ENCODE data around the gene TFIP11.

The TFIP11 gene

DNA sequence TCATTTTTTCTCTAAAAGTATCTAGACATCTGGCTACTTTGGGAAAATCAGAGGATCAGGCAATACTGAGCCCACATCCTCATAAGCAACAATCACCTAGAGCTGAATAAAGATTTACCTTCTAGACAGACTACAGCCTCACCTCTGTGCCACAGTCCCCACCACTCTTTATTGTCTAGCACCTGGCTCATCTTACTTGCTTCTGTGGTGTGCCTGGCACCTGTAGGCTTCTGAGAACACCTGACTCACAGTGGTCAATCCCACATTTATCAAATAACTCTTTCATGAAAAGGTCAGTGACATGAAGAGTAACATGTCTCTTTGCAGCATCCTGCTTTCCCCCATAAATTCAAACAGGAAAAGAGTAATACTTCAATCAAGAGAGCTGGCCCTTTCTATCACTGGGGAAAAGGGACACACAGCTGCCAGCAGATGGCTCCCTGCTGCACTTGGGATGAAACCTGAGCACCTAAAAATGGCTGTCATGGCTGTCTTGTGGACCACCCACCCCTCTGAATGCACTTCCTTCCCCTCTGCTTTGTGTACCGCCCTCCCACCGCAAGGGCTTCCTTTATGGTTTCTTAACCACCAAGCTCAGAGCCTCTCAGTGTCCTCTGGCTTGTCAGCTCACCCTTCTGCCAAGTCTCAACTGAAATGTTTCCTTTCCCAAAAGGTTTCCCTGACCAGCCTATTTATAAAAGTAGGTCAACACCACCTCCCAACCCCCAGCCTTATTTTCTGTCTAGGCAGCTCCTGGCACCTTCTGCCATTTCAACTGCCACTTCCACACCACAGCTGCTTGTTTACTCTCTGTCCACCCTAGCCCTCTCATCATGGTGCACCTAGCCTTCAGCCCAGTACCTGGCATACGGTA, 9.3 kb downstream of the TFIP11 start:
- DNase-seq, result peak; percentile 54

DNA sequence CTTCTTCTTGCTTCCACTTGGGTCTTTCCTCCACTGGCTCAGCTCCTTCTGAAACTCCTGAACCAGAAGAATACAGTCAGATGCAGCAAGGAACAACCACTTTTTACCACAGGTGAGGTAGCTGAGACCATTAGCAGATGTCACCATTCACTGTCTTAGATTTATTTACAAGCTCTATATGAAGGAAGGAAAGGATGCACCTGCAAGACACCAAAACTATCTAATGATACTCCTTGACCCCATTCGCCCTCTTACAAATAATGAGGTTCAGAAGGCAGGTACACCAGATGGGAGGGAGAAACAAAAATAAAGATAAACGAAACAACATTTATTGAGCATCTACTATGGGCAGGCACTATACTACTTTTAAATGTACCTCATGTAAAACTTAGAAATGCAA, 10.3 kb downstream of the TFIP11 start:
- DNase-seq, result no peak

DNA sequence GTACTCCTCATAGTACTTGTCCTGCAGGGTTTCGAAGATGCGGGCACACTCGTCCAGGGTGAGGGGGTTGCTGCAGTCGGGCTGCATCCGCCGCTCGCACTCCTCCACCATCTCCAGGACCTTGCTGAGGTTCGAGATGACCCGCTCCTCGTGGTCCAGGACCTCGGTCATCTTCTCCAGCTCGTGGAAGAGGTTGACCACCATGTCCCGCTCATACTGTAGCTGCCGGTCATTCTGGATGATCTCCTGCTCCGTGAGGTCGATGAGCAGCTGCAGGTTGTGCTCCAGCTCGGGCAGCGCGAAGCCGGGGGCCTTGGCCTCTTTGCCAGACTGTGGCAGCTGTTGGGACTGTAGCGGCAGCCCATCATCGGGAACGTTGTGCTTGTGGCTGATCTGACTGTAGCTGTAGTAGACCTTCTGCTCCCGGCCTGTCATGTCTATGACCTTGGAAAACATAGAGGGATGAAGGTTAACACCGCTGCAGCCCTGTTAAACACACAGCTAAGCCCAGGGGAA, 13.0 kb downstream of the TFIP11 start:
- no peak for DNase-seq

DNA sequence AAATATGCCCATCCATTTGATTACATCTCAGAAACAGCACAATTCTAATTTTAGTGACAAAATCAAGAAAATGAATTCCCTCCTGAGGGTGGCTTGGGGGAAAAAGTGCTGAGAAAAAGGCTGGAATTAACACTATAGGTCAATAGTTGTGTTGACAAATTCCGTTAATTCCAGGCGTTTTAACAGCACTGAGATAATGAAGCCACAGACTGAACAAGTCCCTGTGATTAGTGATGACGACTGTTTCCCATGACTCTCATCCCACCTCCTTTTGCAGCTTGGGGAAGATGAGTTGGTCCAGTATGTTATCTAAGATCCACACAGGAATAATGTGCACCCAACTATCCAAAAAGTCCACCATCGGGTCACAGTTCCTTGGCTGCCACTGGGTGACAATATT, 15.8 kb downstream of the TFIP11 start:
- DNase-seq, result no peak

DNA sequence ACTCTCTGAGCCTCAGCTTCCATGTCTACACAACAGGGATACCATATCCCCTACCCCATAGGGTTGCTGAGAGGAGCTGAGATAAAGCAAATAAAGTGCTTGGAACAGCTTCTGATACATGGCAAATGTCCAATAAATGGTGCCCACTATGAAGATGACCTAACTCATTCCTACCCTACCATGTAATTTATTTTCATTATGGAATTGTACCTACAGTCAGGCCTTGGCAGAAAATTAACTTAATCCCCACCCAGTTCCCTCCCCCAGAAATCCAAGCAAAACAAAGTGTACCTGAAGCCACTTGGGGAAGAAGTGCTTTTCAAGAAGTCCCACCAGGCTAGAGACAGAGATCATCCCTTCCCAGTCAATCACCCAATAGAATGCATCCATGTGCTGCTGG, 17.8 kb downstream of the TFIP11 start:
- no peak for DNase-seq

DNA sequence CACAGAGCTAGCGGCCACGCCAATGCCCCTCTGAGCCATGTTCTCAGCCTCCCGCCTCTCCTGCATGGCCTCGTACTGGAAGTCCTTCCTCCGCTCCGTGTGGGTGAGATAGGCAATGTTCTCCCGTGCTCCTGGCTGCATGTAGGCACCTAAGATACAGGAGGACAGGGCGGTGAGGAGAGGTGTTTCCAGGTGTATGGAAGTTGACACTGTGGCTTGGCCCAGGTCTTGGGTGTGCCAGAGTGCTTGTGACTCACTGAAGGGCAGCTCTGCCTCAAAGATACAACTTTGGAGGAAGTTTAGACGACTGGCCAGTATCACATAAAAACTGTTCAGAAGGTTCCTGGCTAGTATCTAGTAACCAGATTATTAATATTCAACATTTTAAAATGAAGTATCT, 20.1 kb downstream of the TFIP11 start:
- DNase-seq, result no peak

DNA sequence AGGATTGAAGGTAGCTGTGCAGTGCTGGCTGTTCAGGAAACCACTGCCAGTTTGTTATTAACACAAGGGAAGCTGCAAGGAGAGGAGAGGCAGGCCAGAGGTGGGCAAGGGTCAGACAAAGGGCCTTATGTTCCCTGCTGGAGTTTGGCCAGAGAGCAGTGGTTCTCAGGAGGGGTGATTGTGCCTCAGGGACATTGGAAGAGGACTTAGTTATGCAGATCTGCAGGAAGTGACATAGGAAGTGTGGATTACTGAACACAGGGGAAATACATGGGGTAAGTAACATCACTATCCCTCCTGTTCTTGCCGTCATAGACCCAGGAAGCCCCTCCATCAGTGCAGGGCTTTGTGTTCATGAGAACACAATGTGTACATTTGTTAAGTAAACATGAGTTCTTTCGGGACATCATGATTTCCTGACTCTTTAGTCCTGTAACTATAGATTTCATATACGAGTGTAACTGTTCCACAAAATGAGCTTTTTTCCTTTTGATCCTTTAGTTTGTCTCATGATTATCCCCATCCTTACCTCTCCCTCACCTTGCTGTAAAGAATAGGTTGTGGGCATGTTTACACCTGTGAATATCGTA, 22.7 kb downstream of the TFIP11 start:
- DNase-seq, result no peak

DNA sequence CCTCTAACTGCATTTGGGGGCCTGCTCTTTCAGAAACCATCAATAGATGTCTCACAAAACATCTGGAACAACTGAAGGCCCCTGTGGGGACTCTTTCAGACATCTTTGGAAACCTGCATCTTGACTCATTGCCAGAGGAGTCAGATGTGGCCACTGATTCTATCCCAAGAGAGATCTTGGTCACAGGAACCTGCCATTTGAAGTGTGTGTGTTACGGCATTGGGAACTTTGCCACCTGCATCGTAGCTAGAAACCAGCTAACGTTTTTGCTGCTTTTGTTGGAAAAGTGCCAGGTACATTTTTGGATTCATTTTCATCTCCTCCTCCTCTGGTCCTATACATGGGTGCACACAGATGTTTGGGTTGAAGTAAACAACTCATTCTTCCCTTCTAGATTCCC, 24.3 kb downstream of the TFIP11 start:
- peak; percentile 31 for DNase-seq

DNA sequence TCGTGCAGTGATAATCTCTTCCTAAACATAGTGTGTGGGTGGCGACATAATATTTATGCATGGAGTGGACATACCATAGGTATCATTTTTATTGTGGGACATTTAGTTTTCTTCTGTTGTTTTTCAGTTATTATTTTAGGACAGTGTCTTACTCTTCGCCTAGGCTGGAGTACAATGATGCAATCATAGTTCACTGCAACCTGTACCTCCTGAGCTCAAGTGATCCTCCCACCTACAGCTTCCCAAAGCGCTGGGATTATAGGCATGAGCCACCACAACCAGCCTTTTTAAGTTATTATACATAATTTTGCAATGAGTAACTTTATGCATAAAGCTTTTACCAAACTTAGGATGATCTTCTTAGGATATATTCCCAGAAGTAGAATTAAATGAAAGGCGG, 25.9 kb downstream of the TFIP11 start:
- DNase-seq, result no peak

DNA sequence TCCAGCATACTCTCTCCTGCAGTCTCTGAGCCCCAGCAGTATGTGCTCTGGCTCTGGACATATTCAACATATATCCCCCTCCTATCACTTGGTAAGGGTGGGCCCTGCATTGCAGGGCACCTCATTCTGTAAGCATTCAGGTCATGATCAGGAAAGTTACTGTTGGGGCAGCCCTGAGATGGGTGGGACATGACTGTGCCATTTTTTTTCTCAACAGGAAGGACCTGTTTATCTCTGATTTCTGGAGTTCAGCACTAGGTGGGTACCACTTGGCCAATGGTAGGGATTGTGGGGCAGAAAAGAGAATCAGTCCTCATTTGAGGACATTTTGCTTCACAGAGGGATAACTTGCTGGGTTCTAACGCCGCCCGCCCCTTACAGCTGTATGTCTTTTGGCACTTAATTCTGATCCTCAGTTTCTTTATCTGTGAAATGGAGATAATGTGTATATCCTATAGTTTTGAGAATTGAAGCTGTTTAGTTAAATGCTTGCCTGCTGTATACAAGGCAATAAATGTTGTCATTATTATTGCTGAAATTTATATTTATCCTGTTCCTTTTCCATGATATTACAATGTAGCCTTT, 26.4 kb downstream of the TFIP11 start:
- DNase-seq, result no peak

DNA sequence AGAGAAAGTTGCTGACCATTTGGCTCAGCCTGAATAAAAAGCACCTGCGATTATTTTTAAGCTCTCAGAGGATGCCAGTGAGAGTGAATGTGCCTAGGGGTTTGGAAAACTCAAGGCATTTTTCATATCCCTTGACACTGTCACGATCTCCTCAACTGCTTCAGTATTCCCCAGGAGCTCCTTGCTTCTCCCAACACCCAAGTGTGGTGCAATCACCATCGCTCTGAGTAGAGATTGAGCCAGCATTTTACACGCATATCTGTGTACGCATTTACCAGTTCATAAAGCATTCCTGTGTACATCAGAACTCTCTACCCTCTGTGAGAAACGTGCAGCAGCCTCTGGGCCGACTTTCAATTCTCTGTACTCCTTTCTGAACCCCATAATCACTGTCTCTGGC, 27.3 kb downstream of the TFIP11 start:
- no peak for DNase-seq

DNA sequence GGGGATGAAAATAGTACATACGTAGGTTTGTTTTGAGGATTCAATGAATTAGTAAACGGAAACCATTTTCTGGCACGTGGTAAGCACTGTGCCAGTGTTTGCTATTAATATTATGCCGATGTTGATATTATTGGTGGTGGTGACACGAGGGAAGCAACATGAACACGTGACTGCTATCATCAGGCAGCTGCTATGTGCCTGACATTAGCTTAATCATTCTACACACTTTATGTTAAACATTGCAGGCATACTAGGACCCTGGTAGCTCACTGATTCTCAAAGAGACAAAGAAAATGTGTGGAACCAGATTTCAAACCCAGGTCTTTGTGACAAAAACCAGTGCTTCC, 27.9 kb downstream of the TFIP11 start:
- DNase-seq, result peak; percentile 46

DNA sequence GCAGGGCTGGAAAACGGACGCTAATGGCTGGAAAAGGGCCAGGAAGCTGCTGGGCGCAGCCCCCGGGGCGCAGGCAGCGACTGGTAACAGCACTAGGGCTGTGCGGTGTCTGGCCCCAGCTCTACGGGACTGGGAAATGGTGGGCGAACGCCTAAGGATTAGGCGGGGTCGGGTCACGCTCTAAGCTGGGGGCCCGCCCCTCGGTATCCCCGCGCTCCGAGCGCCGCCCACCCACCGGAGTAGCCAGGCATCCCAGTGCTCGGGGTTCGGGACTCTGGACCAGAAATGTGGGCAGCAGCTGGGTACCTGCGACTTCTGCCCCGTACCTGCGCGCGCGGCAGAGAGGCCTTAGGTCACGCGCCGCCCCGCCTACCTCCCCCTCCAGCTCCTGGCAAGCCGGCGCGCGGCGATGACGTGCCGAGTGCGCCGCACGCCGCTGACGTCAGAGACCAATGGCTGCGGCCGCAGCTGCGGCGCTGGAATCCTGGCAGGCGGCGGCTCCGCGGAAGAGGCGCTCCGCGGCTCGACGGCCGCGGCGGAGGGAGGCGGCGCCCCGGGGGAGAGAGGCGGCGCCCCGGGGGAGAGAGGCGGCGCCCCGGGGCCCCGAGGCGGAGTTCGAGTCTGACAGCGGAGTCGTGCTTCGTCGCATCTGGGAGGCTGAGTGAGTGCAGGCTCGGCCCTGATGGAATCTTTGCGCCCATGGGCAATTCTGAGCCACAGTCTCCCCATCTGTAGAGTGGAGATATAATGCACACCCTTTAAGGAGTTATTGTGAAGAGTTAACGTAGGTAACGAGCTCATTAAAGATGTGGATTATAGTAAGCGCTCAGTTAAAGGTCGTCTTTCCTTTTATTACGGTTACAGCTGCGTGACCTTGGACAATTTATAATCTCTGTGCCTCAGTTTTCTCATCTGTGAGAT, 28.6 kb downstream of the TFIP11 start, which contains the start of the genes HPS4 and SRRD:
Gene HPS4 (minus strand): TSS at position 345 of the 921 bp plus-strand sequence. CDS start 2,021 bp downstream, outside the sequence.
Gene SRRD (plus strand): TSS at position 439 of the 921 bp plus-strand sequence. CDS start 14 bp downstream, at position 453.
- DNase-seq, result peak; percentile 97

DNA sequence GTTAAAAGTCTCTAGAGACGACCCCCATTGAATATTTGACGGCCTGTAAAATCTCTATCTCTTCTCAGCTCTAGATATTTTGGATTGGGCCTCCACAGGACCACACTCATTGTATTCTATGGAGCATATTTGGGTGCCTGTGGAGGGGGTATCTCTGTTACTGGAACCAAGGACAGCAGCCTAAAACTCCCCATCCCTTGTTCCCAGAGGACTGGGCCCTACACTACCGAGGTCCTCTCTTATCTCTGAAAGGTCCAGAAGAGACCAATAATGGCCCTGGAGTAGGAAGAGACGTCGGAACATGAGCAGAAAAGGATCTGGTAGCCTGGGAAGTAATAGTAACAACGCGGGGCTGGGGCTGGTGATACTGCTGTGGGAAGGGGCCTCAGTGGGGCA, 29.2 kb downstream of the TFIP11 start:
- DNase-seq, result no peak

DNA sequence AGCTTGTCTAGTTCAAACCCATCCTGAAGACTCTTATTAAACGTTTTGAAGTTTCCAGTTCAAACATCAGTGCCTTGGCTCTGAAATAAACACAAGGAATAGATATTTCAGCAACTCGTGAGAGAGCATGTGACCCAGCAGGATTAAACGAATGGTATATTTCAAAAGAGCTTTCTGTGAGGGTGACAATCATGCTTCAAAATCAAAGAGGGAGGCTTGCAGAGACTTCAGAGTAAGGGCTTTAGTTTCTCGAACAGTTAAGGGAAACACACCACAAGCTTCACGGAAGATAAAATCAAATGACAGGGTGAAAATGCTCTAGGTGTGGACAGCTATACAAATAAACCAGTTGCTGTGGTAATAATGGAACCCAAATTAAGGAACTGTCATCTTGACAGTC, 30.1 kb downstream of the TFIP11 start:
- DNase-seq, result no peak

DNA sequence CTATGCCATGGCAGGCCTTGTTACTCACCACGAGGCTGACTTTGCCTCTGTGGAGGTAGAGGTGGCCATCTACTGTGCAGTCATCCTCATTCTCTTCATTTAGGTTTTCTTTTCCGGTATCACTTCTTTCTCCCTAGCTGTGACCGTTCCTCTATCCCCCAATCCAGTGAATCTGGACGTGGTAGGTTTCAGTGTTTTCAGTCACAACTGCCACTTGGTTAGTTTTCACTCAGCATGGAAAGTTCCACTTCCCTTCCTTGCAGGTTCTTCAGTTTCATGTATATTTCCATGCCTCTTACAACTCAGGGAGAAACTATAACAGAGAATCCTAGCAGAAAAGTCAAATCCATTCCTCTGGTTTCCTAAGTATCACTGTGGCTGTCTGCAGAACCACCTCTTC, 30.6 kb downstream of the TFIP11 start:
- no peak for DNase-seq

DNA sequence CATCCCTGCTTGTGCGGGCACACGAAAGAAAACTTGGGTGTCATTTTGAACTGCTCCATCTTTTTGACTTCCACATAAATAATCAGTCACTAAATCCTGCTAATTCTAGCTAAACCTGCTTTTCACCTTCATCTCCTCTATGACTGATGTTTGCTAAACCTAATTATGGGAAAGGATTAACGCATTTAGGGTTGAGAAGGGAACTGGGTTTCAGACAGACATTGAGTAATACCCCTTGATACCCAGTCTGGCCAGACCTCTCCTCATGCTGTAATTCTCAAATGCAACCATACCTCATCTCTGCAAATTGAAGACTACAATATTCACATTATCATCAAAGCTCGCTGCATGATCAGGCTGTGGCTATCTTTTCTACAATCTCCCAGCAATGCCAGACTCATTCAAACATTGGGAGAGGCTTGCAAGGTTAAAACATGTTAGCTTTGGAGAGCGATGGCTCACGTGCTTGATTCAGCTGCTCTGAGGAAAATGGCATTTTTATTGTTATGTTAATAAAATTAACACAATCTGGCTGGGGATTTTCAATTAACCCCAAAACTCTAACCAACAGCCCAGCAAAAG, 31.1 kb downstream of the TFIP11 start:
- no peak for DNase-seq

DNA sequence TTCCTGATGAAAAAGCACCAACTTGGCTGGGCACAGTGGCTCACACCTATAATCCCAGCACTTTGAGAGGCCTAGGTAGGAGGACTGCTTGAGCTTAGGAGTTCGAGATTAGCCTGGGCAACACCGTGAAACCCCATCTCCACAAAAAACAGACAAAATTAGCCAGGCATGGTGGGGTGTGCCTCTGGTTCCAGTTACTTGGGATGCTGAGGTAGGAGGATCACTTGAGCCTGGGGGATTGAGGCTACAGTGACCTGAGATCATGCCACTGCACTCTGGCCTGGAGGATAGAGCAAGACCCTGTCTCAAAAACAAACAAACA, 31.7 kb downstream of the TFIP11 start:
- DNase-seq, result no peak

DNA sequence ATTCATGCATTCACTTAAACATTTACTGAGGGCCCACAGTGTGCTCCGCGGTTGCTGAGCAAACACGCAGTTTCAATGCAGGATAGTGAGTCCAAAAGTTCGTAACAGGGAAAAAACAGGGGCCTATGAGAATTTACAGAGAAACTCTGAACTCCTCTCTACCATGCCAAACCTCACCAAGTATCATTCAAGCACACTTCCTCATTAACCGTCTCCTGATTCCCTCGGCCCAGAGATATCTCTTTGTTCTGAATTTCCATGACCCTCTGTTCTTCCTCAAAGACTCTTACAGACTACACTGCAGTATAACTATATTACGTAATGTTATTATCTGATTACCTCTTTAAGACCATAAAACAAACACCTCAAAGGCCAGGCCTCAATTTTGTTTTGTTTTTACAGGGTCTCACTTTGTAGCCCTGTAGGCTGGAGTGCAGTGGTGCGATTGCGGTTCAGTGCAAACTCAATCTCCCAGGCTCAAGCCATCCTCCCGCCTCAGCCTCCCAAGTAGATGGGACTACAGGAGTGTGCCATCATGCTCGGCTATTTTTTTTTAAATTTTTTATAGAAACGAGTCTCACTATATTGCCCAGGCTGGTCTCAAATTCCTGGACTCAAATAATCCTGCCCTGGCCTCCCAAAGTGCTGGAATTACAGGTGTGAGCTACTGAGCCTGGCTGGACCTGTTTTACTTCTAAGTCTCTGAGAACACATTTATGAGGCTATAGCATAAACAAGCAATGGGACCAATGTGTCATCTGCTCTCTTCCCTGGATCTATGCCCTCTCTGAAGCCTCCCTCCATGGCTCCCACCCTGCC, 32.3 kb downstream of the TFIP11 start:
- DNase-seq, result no peak

DNA sequence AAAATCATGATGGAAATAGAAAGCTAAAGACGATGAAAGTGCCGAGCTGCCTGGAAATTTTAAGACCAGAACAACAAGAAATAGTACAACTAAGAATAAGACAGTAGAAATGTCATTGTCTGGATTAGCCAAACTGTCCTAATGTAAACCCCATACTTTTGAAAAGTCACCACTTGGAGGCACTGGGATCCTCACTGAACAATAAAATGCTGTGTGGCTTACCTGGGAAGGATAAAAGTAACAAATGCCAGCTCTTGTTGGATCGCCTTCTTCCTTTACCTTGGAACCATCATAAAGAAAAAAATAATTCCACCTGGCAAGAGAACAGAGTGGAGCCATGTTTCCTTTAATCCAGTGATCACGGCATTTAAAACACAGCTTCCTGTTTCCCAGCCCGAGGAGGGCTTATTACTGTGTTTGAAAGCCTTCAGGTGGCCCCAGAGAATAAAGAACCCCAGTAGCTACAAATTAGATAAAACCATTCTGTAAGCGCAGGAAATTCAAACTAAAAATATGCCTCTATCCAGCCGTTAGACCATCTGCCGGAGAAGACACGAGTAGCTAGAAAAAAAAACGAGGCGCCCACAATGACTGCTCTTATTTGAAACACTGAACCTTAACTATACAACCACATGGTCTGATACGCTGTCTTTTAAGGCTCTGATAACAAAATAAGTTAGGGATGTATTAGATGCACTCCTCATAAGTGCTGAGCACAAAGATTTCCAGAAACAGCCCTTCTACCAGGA, 33.1 kb downstream of the TFIP11 start:
- no peak for DNase-seq

DNA sequence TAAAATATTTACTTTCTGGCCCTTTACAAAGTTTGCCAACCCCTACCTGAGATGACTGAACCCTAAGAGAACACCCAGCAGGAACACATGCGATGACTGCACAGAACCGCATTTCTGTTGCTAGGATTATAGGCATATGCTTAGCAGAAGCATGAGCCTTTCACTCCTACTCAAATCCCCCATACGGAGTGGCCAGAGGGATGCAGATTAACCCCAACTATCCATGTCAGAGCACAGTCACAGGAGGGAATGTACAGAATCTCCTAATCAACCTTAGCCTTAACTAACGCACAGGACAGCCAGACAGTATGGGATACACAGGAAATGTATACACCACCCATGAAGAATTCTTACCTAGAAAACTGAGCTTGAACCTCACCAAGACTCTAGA, 34.9 kb downstream of the TFIP11 start:
- DNase-seq, result no peak

Data from RPMI8226 (cell line).